ENCODE results near the gene DSN1.

The DSN1 gene

GRCh38 chr20:36792422-36792821 is 18.9 kb upstream of the DSN1 start:
- no peak overlapping the region for H2AK5ac ChIP-seq (ENCODE audit: low read depth, low read length)
- no peak overlapping the region for H2AFZ ChIP-seq (ENCODE audit: low read length)
- no peak overlapping the region for H3K4me3 ChIP-seq (ENCODE audit: low read length in 2 of 2)
- H3K4me1 ChIP-seq (ENCODE audit: control insufficient read depth in 2 of 2, insufficient read depth in 1 of 2, low read depth in 1 of 2, low read length in 2 of 2): no peaks in the 10 kb centered on the region
- no peak overlapping the region for H2BK15ac ChIP-seq (ENCODE audit: low read length)
- H3K14ac ChIP-seq (ENCODE audit: low read length): no peak overlapping the region
- H3K36me3 ChIP-seq (replicated peaks in 1 of 2; ENCODE audit: control insufficient read depth in 2 of 2, insufficient read depth in 2 of 2, low read length in 2 of 2): peaks cover 44 to 73% of the 10 kb centered on the region in 2 donors
- H3K4ac ChIP-seq (ENCODE audit: low read length): no peak overlapping the region
- no CpG with 5 or more reads among the region's 3 CpGs for WGBS, 2 donors (ENCODE audit: extremely low coverage in 2 of 2, insufficient read length in 2 of 2, insufficient replicate concordance in 1 of 2)
- no peaks in the 10 kb centered on the region for H3K79me1 ChIP-seq (ENCODE audit: low read depth, low read length)
- H3K4me2 ChIP-seq (ENCODE audit: insufficient read depth, low read length, poor library complexity, severe bottlenecking): no peak overlapping the region
- no peaks in the 10 kb centered on the region for H3K27me3 ChIP-seq (ENCODE audit: control insufficient read depth in 3 of 3, insufficient read depth in 3 of 3, low read depth in 1 of 3, low read length in 3 of 3)
- H2BK5ac ChIP-seq (ENCODE audit: low read length): no peak overlapping the region
- no peak overlapping the region for H4K8ac ChIP-seq (ENCODE audit: low read depth, low read length)
- no peak overlapping the region for H3K9ac ChIP-seq (ENCODE audit: low read depth, low read length, poor library complexity)
- H2BK12ac ChIP-seq (ENCODE audit: low read length): no peak overlapping the region
- no peak overlapping the region for H4K91ac ChIP-seq (ENCODE audit: low read depth, low read length, poor library complexity)
- no peak overlapping the region for H3K27ac ChIP-seq (replicated peaks; ENCODE audit: low read length)
- no peak overlapping the region for H3K23ac ChIP-seq (ENCODE audit: low read depth, low read length, poor library complexity)
- no peak overlapping the region for H3K18ac ChIP-seq (ENCODE audit: low read length)
- DNase-seq (ENCODE audit: low spot score): peak; percentile 61
- no peaks in the 10 kb centered on the region for H3K9me3 ChIP-seq (replicated peaks in 1 of 2; ENCODE audit: control insufficient read depth in 2 of 2, insufficient read depth in 1 of 2, low read depth in 1 of 2, low read length in 2 of 2)
- H2BK120ac ChIP-seq (ENCODE audit: low read depth, low read length): no peak overlapping the region

- H3K4ac ChIP-seq (ENCODE audit: low read length): no peak overlapping the region
- H2BK120ac ChIP-seq (ENCODE audit: low read depth, low read length): no peak overlapping the region
- no peak overlapping the region for H2AK5ac ChIP-seq (ENCODE audit: low read depth, low read length)
- H2AFZ ChIP-seq (ENCODE audit: low read length): no peak overlapping the region
- H4K8ac ChIP-seq (ENCODE audit: low read depth, low read length): no peak overlapping the region
- no peak overlapping the region for H4K91ac ChIP-seq (ENCODE audit: low read depth, low read length, poor library complexity)
- H3K36me3 ChIP-seq (replicated peaks in 1 of 2; ENCODE audit: control insufficient read depth in 2 of 2, insufficient read depth in 2 of 2, low read length in 2 of 2): peaks cover 40 to 73% of the 10 kb centered on the region in 2 donors
- H3K23ac ChIP-seq (ENCODE audit: low read depth, low read length, poor library complexity): no peak overlapping the region
- H3K14ac ChIP-seq (ENCODE audit: low read length): no peak overlapping the region
- H3K79me1 ChIP-seq (ENCODE audit: low read depth, low read length): no peaks in the 10 kb centered on the region
- no peak overlapping the region for H3K27ac ChIP-seq (replicated peaks; ENCODE audit: low read length)
- no peaks in the 10 kb centered on the region for H3K27me3 ChIP-seq (ENCODE audit: control insufficient read depth in 3 of 3, insufficient read depth in 3 of 3, low read depth in 1 of 3, low read length in 3 of 3)
- no peaks in the 10 kb centered on the region for H3K4me1 ChIP-seq (ENCODE audit: control insufficient read depth in 2 of 2, insufficient read depth in 1 of 2, low read depth in 1 of 2, low read length in 2 of 2)
- no peak overlapping the region for H3K9ac ChIP-seq (ENCODE audit: low read depth, low read length, poor library complexity)
- no peaks in the 10 kb centered on the region for H3K9me3 ChIP-seq (replicated peaks in 1 of 2; ENCODE audit: control insufficient read depth in 2 of 2, insufficient read depth in 1 of 2, low read depth in 1 of 2, low read length in 2 of 2)
- H3K4me3 ChIP-seq (ENCODE audit: low read length in 2 of 2): no peak overlapping the region
- H2BK12ac ChIP-seq (ENCODE audit: low read length): no peak overlapping the region
- no peak overlapping the region for H3K4me2 ChIP-seq (ENCODE audit: insufficient read depth, low read length, poor library complexity, severe bottlenecking)
- WGBS, 2 donors (ENCODE audit: extremely low coverage in 2 of 2, insufficient read length in 2 of 2, insufficient replicate concordance in 1 of 2): no CpG with 5 or more reads among the region's 5 CpGs
- no peak overlapping the region for H2BK15ac ChIP-seq (ENCODE audit: low read length)
- no peak overlapping the region for H2BK5ac ChIP-seq (ENCODE audit: low read length)
- DNase-seq (ENCODE audit: low spot score): no peak
- no peak overlapping the region for H3K18ac ChIP-seq (ENCODE audit: low read length)
These were observed 18.3 kb upstream of the DSN1 start for GRCh38 chr20:36791862-36792261.

- WGBS, 2 donors (ENCODE audit: extremely low coverage in 2 of 2, insufficient read length in 2 of 2, insufficient replicate concordance in 1 of 2): no CpG with 5 or more reads among the region's 5 CpGs
- no peaks in the 10 kb centered on the region for H3K9me3 ChIP-seq (replicated peaks in 1 of 2; ENCODE audit: control insufficient read depth in 2 of 2, insufficient read depth in 1 of 2, low read depth in 1 of 2, low read length in 2 of 2)
- H2BK5ac ChIP-seq (ENCODE audit: low read length): no peak overlapping the region
- no peak overlapping the region for H3K18ac ChIP-seq (ENCODE audit: low read length)
- DNase-seq (ENCODE audit: low spot score): no peak
- no peak overlapping the region for H2AFZ ChIP-seq (ENCODE audit: low read length)
- no peak overlapping the region for H3K27ac ChIP-seq (replicated peaks; ENCODE audit: low read length)
- no peak overlapping the region for H2BK15ac ChIP-seq (ENCODE audit: low read length)
- peaks cover 4% of the 10 kb centered on the region for H3K79me1 ChIP-seq (ENCODE audit: low read depth, low read length)
- no peak overlapping the region for H2BK12ac ChIP-seq (ENCODE audit: low read length)
- H2BK120ac ChIP-seq (ENCODE audit: low read depth, low read length): no peak overlapping the region
- no peak overlapping the region for H3K4ac ChIP-seq (ENCODE audit: low read length)
- no peak overlapping the region for H3K4me3 ChIP-seq (ENCODE audit: low read length in 2 of 2)
- no peak overlapping the region for H3K4me2 ChIP-seq (ENCODE audit: insufficient read depth, low read length, poor library complexity, severe bottlenecking)
- no peak overlapping the region for H2AK5ac ChIP-seq (ENCODE audit: low read depth, low read length)
- no peaks in the 10 kb centered on the region for H3K27me3 ChIP-seq (ENCODE audit: control insufficient read depth in 3 of 3, insufficient read depth in 3 of 3, low read depth in 1 of 3, low read length in 3 of 3)
- no peaks in the 10 kb centered on the region for H3K4me1 ChIP-seq (ENCODE audit: control insufficient read depth in 2 of 2, insufficient read depth in 1 of 2, low read depth in 1 of 2, low read length in 2 of 2)
- H4K91ac ChIP-seq (ENCODE audit: low read depth, low read length, poor library complexity): no peak overlapping the region
- H3K36me3 ChIP-seq (replicated peaks in 1 of 2; ENCODE audit: control insufficient read depth in 2 of 2, insufficient read depth in 2 of 2, low read length in 2 of 2): peaks cover 33 to 70% of the 10 kb centered on the region in 2 donors
- H3K14ac ChIP-seq (ENCODE audit: low read length): no peak overlapping the region
- H3K23ac ChIP-seq (ENCODE audit: low read depth, low read length, poor library complexity): no peak overlapping the region
- H4K8ac ChIP-seq (ENCODE audit: low read depth, low read length): no peak overlapping the region
- H3K9ac ChIP-seq (ENCODE audit: low read depth, low read length, poor library complexity): no peak overlapping the region
These were observed 13.1 kb upstream of the DSN1 start for GRCh38 chr20:36786663-36787062.

- H3K36me3 ChIP-seq (replicated peaks in 1 of 2; ENCODE audit: control insufficient read depth in 2 of 2, insufficient read depth in 2 of 2, low read length in 2 of 2): peaks cover 30 to 66% of the 10 kb centered on the region in 2 donors
- H3K4me1 ChIP-seq (ENCODE audit: control insufficient read depth in 2 of 2, insufficient read depth in 1 of 2, low read depth in 1 of 2, low read length in 2 of 2): no peaks in the 10 kb centered on the region
- no peak overlapping the region for H4K91ac ChIP-seq (ENCODE audit: low read depth, low read length, poor library complexity)
- no peak overlapping the region for H3K4ac ChIP-seq (ENCODE audit: low read length)
- no peak overlapping the region for H3K14ac ChIP-seq (ENCODE audit: low read length)
- no CpG with 5 or more reads among the region's 13 CpGs for WGBS, 2 donors (ENCODE audit: extremely low coverage in 2 of 2, insufficient read length in 2 of 2, insufficient replicate concordance in 1 of 2)
- no peak overlapping the region for H3K27ac ChIP-seq (replicated peaks; ENCODE audit: low read length)
- no peak overlapping the region for H2AK5ac ChIP-seq (ENCODE audit: low read depth, low read length)
- no peak overlapping the region for H3K9ac ChIP-seq (ENCODE audit: low read depth, low read length, poor library complexity)
- H3K79me1 ChIP-seq (ENCODE audit: low read depth, low read length): peaks cover 4% of the 10 kb centered on the region
- no peak overlapping the region for H2AFZ ChIP-seq (ENCODE audit: low read length)
- no peak overlapping the region for H2BK15ac ChIP-seq (ENCODE audit: low read length)
- H2BK12ac ChIP-seq (ENCODE audit: low read length): peak overlapping the region; percentile 69
- no peak overlapping the region for H3K4me3 ChIP-seq (ENCODE audit: low read length in 2 of 2)
- no peak overlapping the region for H3K4me2 ChIP-seq (ENCODE audit: insufficient read depth, low read length, poor library complexity, severe bottlenecking)
- no peaks in the 10 kb centered on the region for H3K9me3 ChIP-seq (replicated peaks in 1 of 2; ENCODE audit: control insufficient read depth in 2 of 2, insufficient read depth in 1 of 2, low read depth in 1 of 2, low read length in 2 of 2)
- DNase-seq (ENCODE audit: low spot score): no peak
- peak overlapping the region; percentile 53 for H3K18ac ChIP-seq (ENCODE audit: low read length)
- no peaks in the 10 kb centered on the region for H3K27me3 ChIP-seq (ENCODE audit: control insufficient read depth in 3 of 3, insufficient read depth in 3 of 3, low read depth in 1 of 3, low read length in 3 of 3)
- no peak overlapping the region for H2BK120ac ChIP-seq (ENCODE audit: low read depth, low read length)
- H3K23ac ChIP-seq (ENCODE audit: low read depth, low read length, poor library complexity): peak overlapping the region; percentile 13
- H2BK5ac ChIP-seq (ENCODE audit: low read length): peak overlapping the region; percentile 77
- H4K8ac ChIP-seq (ENCODE audit: low read depth, low read length): no peak overlapping the region
These were observed 12.7 kb upstream of the DSN1 start for GRCh38 chr20:36786246-36786645.
